HepG2 (cell line): ENCODE measurements around the gene TOP3B. TPM values are rescaled to one million over a fixed set of nuclear protein-coding genes. Genes with fewer than 3 reads are reported as not detected.

Experiments used
- ATAC-seq: fragments of 200-7000 bp; cut with Tn5 transposase; 3 replicates; pipeline ENCODE4 v1.9.1; 2020; ENCODE audit warnings: mild to moderate bottlenecking, moderate library complexity
- BruUV-seq: library from RNA; stranded (reverse); fragments of 400-500 nt; replicated peaks from 2 replicates; lab custom pipeline; 2021; lab: Mats Ljungman, UMichigan
- CTCF ChIA-PET: fragments of 300-600 bp; formaldehyde crosslinking; extraction: SDS; loops from one replicate; lab custom pipeline; 2021; ENCODE audit warnings: low total read pairs, inconsistent platforms, low intra/inter-chr PET ratio; lab: Yijun Ruan, JAX
- POLR2A ChIA-PET: fragments of 350-600 bp; sonication (Branson Sonifier 250); formaldehyde crosslinking; loops from one replicate; lab custom pipeline; 2020; ENCODE audit warnings: antibody characterized with exemption, inconsistent platforms; lab: Yijun Ruan, JAX
- DNase-seq: peaks from one replicate; pipeline ENCODE4 v3.0.0-alpha.2; 2015; ENCODE audit warnings: low spot score
- FAIRE-seq: peaks from 3 replicates; lab custom pipeline; 2011; peaks lifted over from hg19 to GRCh38; lab: Jason Lieb, UNC
- H2AFZ ChIP-seq: one replicate; pipeline ENCODE4 v1.6.1; 2011; ENCODE audit warnings: low read length, inconsistent platforms
- H3K27ac ChIP-seq: fragments of 300-600 bp; 3 replicates; pipeline ENCODE4 v1.8.0; 2011; ENCODE audit warnings: mixed run types, mild to moderate bottlenecking, mixed read lengths, low read length, inconsistent platforms; ENCODE audit not compliant: insufficient read depth; ENCODE audit errors: extremely low read length
- H3K27me3 ChIP-seq, 2 experiments: fragments of 200-600 bp in 1 of 2; 2 replicates in 1 of 2; 3 replicates in 1 of 2; pipeline versions ENCODE4 v1.6.0 to v1.8.0; 2011; ENCODE audit warnings: low read length in 2 of 2, mild to moderate bottlenecking in 2 of 2, moderate library complexity in 2 of 2, inconsistent platforms in 1 of 2; ENCODE audit not compliant: insufficient read depth in 2 of 2, control insufficient read depth in 1 of 2
- H3K36me3 ChIP-seq, 2 experiments: fragments of 200-600 bp in 1 of 2; replicated peaks in 1 of 2; 2 replicates in 1 of 2; 3 replicates in 1 of 2; pipeline versions ENCODE4 v1.5.1 to v1.8.0; 2011; ENCODE audit warnings: low read length in 2 of 2, inconsistent platforms in 1 of 2; ENCODE audit not compliant: insufficient read depth in 2 of 2, control insufficient read depth in 1 of 2
- H3K4me1 ChIP-seq: 2 replicates; pipeline ENCODE4 v1.5.1; 2012; ENCODE audit warnings: low read length, inconsistent platforms; ENCODE audit not compliant: insufficient read depth
- H3K4me2 ChIP-seq: 2 replicates; pipeline ENCODE4 v1.6.0; 2011; ENCODE audit warnings: low read depth, low read length, inconsistent platforms
- H3K4me3 ChIP-seq, 3 experiments: fragments of 200-600 bp in 1 of 3; sonication (generic), shearing (Covaris generic) in 1 of 3; replicated peaks in 1 of 3; 2 replicates each; pipeline ENCODE4 v1.5.1; 2011 to 2016; ENCODE audit warnings: low read length in 3 of 3, inconsistent platforms in 2 of 3, low read depth in 2 of 3, mild to moderate bottlenecking in 2 of 3, control low read depth in 1 of 3, mixed read lengths in 1 of 3; ENCODE audit not compliant: insufficient read depth in 1 of 3
- H3K79me2 ChIP-seq: one replicate; pipeline ENCODE4 v1.6.1; 2011; ENCODE audit warnings: low read length, inconsistent platforms; ENCODE audit not compliant: insufficient read depth
- H3K9ac ChIP-seq: 2 replicates; pipeline ENCODE4 v1.6.0; 2011; ENCODE audit warnings: mild to moderate bottlenecking, low read depth, low read length, inconsistent platforms; ENCODE audit not compliant: insufficient read depth
- H3K9me3 ChIP-seq: 2 replicates; pipeline ENCODE4 v1.5.1; 2012; ENCODE audit warnings: mild to moderate bottlenecking, low read length
- H4K20me1 ChIP-seq: 2 replicates; pipeline ENCODE4 v1.6.0; 2011; ENCODE audit warnings: inconsistent platforms, mild to moderate bottlenecking, low read length, moderate library complexity; ENCODE audit not compliant: insufficient read depth
- CREB1 ChIP-seq, 2 experiments: fragments of 450-650 bp in 1 of 2; IDR thresholded peaks; 2 replicates each; pipeline ENCODE4 v1.6.1; 2016 to 2017; ENCODE audit warnings: control low read depth in 1 of 2, mild to moderate bottlenecking in 1 of 2, missing compliant biosample characterization in 1 of 2, missing genetic modification characterization in 1 of 2
- MXD1 ChIP-seq: sonication (generic); formaldehyde crosslinking; IDR thresholded peaks from 2 replicates; pipeline ENCODE4 v1.4.0; 2020; ENCODE audit warnings: mild to moderate bottlenecking, missing genetic modification reagents
- PRDM15 ChIP-seq: sonication (generic); formaldehyde crosslinking; IDR thresholded peaks from 2 replicates; pipeline ENCODE4 v1.4.0; 2020; ENCODE audit warnings: missing genetic modification reagents
- THAP8 ChIP-seq: sonication (generic); formaldehyde crosslinking; IDR thresholded peaks from 2 replicates; pipeline ENCODE4 v1.5.1; 2020; ENCODE audit warnings: missing genetic modification reagents, mild to moderate bottlenecking, borderline replicate concordance
- ZBTB34 ChIP-seq: sonication (generic); formaldehyde crosslinking; IDR thresholded peaks from 2 replicates; pipeline ENCODE4 v1.8.0; 2022; ENCODE audit warnings: mild to moderate bottlenecking, missing genetic modification reagents
- ZNF101 ChIP-seq: sonication (generic); formaldehyde crosslinking; IDR thresholded peaks from 2 replicates; pipeline ENCODE4 v1.4.0; 2020; ENCODE audit warnings: mild to moderate bottlenecking, low read depth, missing genetic modification reagents, borderline replicate concordance
- ZNF331 ChIP-seq: sonication (generic); formaldehyde crosslinking; IDR thresholded peaks from 2 replicates; pipeline ENCODE4 v1.4.0; 2020; ENCODE audit warnings: missing genetic modification reagents
- ZNF33B ChIP-seq: sonication (generic); formaldehyde crosslinking; IDR thresholded peaks from 2 replicates; pipeline ENCODE4 v1.5.1; 2020; ENCODE audit warnings: mild to moderate bottlenecking, missing genetic modification reagents
- ZNF503 ChIP-seq: sonication (generic); formaldehyde crosslinking; IDR thresholded peaks from 2 replicates; pipeline ENCODE4 v1.4.0; 2020; ENCODE audit warnings: missing genetic modification reagents
- ZNF512 ChIP-seq: sonication (generic); formaldehyde crosslinking; IDR thresholded peaks from 2 replicates; pipeline ENCODE4 v1.4.0; 2020; ENCODE audit warnings: mild to moderate bottlenecking, missing genetic modification reagents
- ZNF672 ChIP-seq: sonication (generic); formaldehyde crosslinking; IDR thresholded peaks from 2 replicates; pipeline ENCODE4 v1.8.1; 2022; ENCODE audit warnings: missing genetic modification reagents
- ZNF777 ChIP-seq: sonication (generic); formaldehyde crosslinking; IDR thresholded peaks from 2 replicates; pipeline ENCODE4 v1.4.0; 2020; ENCODE audit warnings: missing genetic modification reagents
- ZNF816 ChIP-seq: sonication (generic); formaldehyde crosslinking; IDR thresholded peaks from 2 replicates; pipeline ENCODE4 v1.8.0; 2022; ENCODE audit warnings: missing genetic modification reagents, mild to moderate bottlenecking, borderline replicate concordance
- WGBS: methylation state at CpG from one replicate; pipeline ENCODE4 v1.1.6; 2017; ENCODE audit warnings: low lambda C conversion rate; 5-methylcytosine and 5-hydroxymethylcytosine counted together
- in situ Hi-C: cut with HindIII; loops from 2 replicates; pipeline ENCODE4 v1.10.0; 2017; ENCODE audit warnings: low pct_unique_long_range_greater_than_20kb; ENCODE audit not compliant: extremely low pct_ligation_motif_present
- intact Hi-C: fragments of 100-400 bp; cut with micrococcal nuclease; formaldehyde crosslinking; loops from one replicate; pipeline ENCODE4 v1.10.0; 2022; ENCODE audit not compliant: unreplicated experiment
- polyA plus RNA-seq, 8 experiments: library from polyadenylated mRNA; depleted of rRNA in 3 of 8; stranded (reverse) in 7 of 8; unstranded in 1 of 8; fragments of >200 nt; fragmentation: Illumina TruSeq in 4 of 8; extraction: Trizol in 4 of 8; gene quantifications; 2 replicates each; pipeline versions ENCODE4 v1.2.1 to v1.2.3, GENCODE V29; 2011 to 2016; ENCODE audit warnings: low read depth in 4 of 8, missing spikeins in 1 of 8, mixed read lengths in 1 of 8; ENCODE audit not compliant: insufficient read depth in 1 of 8
- total RNA-seq, 5 experiments: library from RNA; depleted of rRNA; stranded (reverse); fragments of >200 nt; fragmentation: Illumina TruSeq; extraction: Trizol; gene quantifications; 2 replicates each; pipeline ENCODE4 v1.2.3, GENCODE V29; 2016; ENCODE audit warnings: low read depth in 1 of 5

The TOP3B gene
- total and polyA plus RNA-seq, 2 of the 13 experiments (the other 11 are each of a cell fraction or from before 2014, with no cell fraction given), result 28.5 to 29.7 TPM

GRCh38 chr22:21948824-21949568 is 33.6 kb downstream of the TOP3B start:
- Histone ChIP-seq H3K4me1 (peaks cover 16% of the 10 kb centered on the region), H3K9me3 (no peaks in the 10 kb centered on the region), H3K79me2 (no peaks in the 10 kb centered on the region), H3K27me3 (no peaks in the 10 kb centered on the region; a peak in 1 of 5 replicates), H3K9ac (no peak overlapping the region), H2AFZ (no peak overlapping the region), H4K20me1 (peaks cover 7% of the 10 kb centered on the region; the same call in 1 of the 2 replicates), H3K27ac (no peak overlapping the region), H3K4me2 (no peak overlapping the region), H3K36me3 (peaks cover 3 to 17% of the 10 kb centered on the region in 2 experiments; a peak in 3 of 5 replicates), H3K4me3 (no peak overlapping the region)
- intact Hi-C loops (no loop called here), in situ Hi-C loops (loop anchor here (5.0 kb wide), 1 partner anchor 237 kb away; no protein-coding TSS in a partner anchor)
- ATAC-seq (no peak), FAIRE-seq (no peak), DNase-seq (no peak)
- POLR2A ChIA-PET, result no interaction called here
- CTCF ChIA-PET, result no interaction called here
- WGBS, result 86% methylated on average over 7 of the region's 7 CpGs
- BruUV-seq, result no TSS peak
- no peak for TF ChIP-seq MXD1 (CRISPR knock-in tag)
- no peak for TF ChIP-seq ZNF512 (CRISPR knock-in tag)
- no peak for TF ChIP-seq ZNF777 (CRISPR knock-in tag)
- TF ChIP-seq CREB1 (IDR thresholded peaks at IDR 0.05), result no peak
- TF ChIP-seq CREB1 (CRISPR knock-in tag; IDR thresholded peaks at IDR 0.05), result no peak
- TF ChIP-seq THAP8, result no peak
- no peak for TF ChIP-seq ZBTB34
- TF ChIP-seq ZNF101 (CRISPR knock-in tag), result no peak
- no peak for TF ChIP-seq ZNF503 (CRISPR knock-in tag)
- no peak for TF ChIP-seq ZNF33B (CRISPR knock-in tag)
- no peak for TF ChIP-seq PRDM15
- TF ChIP-seq ZNF816, result no peak
- no peak for TF ChIP-seq ZNF672 (CRISPR knock-in tag)
- TF ChIP-seq ZNF331 (CRISPR knock-in tag), result no peak
